GM18517 (cell line): ENCODE measurements around the gene FAM3B.

Experiments
- ATAC-seq: cut with Tn5 transposase; IDR thresholded peaks from one replicate; pipeline ENCODE4 v1.9.1; 2021; ENCODE audit warnings: mild to moderate bottlenecking, moderate library complexity; ENCODE audit not compliant: unreplicated experiment

The FAM3B gene

GRCh38 chr21:41390043-41390639 lies 73.5 kb downstream of the FAM3B start:
- ATAC-seq: no peak

GRCh38 chr21:41393876-41394465 lies 77.4 kb downstream of the FAM3B start:
- no peak for ATAC-seq

- no peak for ATAC-seq
These were observed 80.0 kb downstream of the FAM3B start for GRCh38 chr21:41396558-41397075.

GRCh38 chr21:41397471-41397891 lies 80.9 kb downstream of the FAM3B start:
- no peak for ATAC-seq

- no peak for ATAC-seq
These were observed 81.7 kb downstream of the FAM3B start for GRCh38 chr21:41398251-41398650.

GRCh38 chr21:41398831-41399230 lies 82.2 kb downstream of the FAM3B start:
- no peak for ATAC-seq

- ATAC-seq: no peak
These were observed 82.7 kb downstream of the FAM3B start for GRCh38 chr21:41399246-41399800.

- no peak for ATAC-seq
These were observed 85.6 kb downstream of the FAM3B start for GRCh38 chr21:41402231-41402630.

GRCh38 chr21:41402796-41403195 lies 86.2 kb downstream of the FAM3B start:
- no peak for ATAC-seq

GRCh38 chr21:41403331-41403730 lies 86.7 kb downstream of the FAM3B start:
- no peak for ATAC-seq

GRCh38 chr21:41403966-41404365 lies 87.4 kb downstream of the FAM3B start:
- ATAC-seq: no peak

GRCh38 chr21:41405321-41405720 lies 88.7 kb downstream of the FAM3B start:
- ATAC-seq: no peak

- no peak for ATAC-seq
These were observed 89.7 kb downstream of the FAM3B start for GRCh38 chr21:41406340-41406739.
